ENCODE measurements around the gene IQGAP2. TPM values are rescaled to one million over a fixed set of nuclear protein-coding genes. Genes with fewer than 3 reads are reported as not detected.

IQGAP2 gene
- total RNA-seq, 1 experiment from 2014 or later, result not detected

DNA sequence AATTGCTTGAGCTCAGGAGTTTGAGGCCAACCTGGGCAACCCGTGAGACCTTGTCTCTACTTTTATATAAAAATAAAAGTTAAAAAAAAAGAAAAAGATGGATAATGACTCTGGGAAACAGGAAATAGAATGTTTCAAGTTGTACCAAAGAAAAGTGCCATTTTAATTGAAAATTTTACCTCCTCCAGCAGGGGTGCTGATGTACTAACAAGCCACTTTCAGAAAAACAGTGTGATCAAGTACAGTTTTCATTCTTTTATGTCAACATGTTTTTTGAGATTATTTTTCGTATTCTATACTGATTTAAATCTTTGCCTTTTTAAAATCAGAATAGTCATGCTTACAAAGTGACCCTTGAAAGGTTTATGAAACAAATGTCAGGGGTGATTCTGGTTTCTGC, 343.6 kb downstream of the IQGAP2 start:
- no TSS peak for BruUV-seq (replicated peaks)
- no peak overlapping the region for H3K9ac ChIP-seq (ENCODE audit: low read length)
- DNase-seq, result peak; percentile 10
- no peaks in the 10 kb centered on the region for H4K20me1 ChIP-seq (ENCODE audit: low read length)
- no peak overlapping the region for H3K4me2 ChIP-seq (ENCODE audit: low read length)
- ATAC-seq, result no peak
- H3K9me3 ChIP-seq (ENCODE audit: low read length), result no peaks in the 10 kb centered on the region
- H3K9me2 ChIP-seq (replicated peaks; ENCODE audit: low read length), result no peaks in the 10 kb centered on the region
- H3K27ac ChIP-seq (ENCODE audit: low read length), result no peak overlapping the region
- intact Hi-C loops (cut with micrococcal nuclease), result loop anchor here (2.0 kb wide), 1 partner anchor 30 kb away; the partner anchor contains the start of gene F2R
- no peaks in the 10 kb centered on the region for H3F3A ChIP-seq (ENCODE audit: low read length, unreplicated experiment)
- no peak overlapping the region for H2AFZ ChIP-seq (ENCODE audit: low read length)
- no peaks in the 10 kb centered on the region for H3K36me3 ChIP-seq (ENCODE audit: low read depth, low read length)
- no peaks in the 10 kb centered on the region for H3K79me2 ChIP-seq (ENCODE audit: low read length)
- H3K4me3 ChIP-seq (ENCODE audit: low read length), result no peak overlapping the region
- CTCF ChIA-PET, result no interaction called here
- H3K27me3 ChIP-seq (ENCODE audit: low read length), result no peaks in the 10 kb centered on the region
- POLR2A ChIA-PET (ENCODE audit: unreplicated experiment), result no interaction called here
- TF ChIP-seq EZH2 (IDR thresholded peaks at IDR 0.05; ENCODE audit: low read length, unreplicated experiment) (no peak), EZH2phosphoT487 (IDR thresholded peaks at IDR 0.05; ENCODE audit: borderline replicate concordance, low read length) (no peak)
- TF ChIP-seq, protein P1, sequence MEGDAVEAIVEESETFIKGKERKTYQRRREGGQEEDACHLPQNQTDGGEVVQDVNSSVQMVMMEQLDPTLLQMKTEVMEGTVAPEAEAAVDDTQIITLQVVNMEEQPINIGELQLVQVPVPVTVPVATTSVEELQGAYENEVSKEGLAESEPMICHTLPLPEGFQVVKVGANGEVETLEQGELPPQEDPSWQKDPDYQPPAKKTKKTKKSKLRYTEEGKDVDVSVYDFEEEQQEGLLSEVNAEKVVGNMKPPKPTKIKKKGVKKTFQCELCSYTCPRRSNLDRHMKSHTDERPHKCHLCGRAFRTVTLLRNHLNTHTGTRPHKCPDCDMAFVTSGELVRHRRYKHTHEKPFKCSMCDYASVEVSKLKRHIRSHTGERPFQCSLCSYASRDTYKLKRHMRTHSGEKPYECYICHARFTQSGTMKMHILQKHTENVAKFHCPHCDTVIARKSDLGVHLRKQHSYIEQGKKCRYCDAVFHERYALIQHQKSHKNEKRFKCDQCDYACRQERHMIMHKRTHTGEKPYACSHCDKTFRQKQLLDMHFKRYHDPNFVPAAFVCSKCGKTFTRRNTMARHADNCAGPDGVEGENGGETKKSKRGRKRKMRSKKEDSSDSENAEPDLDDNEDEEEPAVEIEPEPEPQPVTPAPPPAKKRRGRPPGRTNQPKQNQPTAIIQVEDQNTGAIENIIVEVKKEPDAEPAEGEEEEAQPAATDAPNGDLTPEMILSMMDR (conservative IDR thresholded peaks at IDR 0.05; ENCODE audit: low read depth, low read length), result 0 out of 2 replicates have a peak, but pooled peaks have one; percentile 31
- no peaks in the 10 kb centered on the region for H3K4me1 ChIP-seq (ENCODE audit: insufficient read depth, low read length)

DNA sequence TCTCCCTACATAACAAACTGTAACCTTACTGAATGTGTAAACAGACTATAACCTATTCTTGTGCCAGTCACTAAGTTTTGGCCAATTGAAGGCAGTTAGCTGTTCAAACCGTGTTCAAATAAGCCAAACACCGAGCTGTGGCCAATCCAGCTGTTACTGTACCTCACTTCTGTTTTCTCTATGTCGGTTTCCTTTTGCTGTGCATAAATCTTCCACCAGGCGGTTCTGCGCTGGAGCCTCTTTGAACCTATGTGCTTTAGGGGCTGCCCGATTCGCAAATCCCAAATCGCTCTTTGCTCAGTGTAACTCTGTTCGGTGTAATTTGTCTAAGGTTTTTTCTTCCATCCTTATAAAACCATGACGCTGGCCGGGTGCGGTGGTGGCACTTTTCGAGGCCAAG, 344.6 kb downstream of the IQGAP2 start:
- Histone ChIP-seq H3K4me3 (ENCODE audit: low read length) (no peak overlapping the region), H3K9ac (ENCODE audit: low read length) (no peak overlapping the region), H3K9me3 (ENCODE audit: low read length) (no peaks in the 10 kb centered on the region), H3K4me2 (ENCODE audit: low read length) (no peak overlapping the region), H3K27me3 (ENCODE audit: low read length) (no peaks in the 10 kb centered on the region), H3F3A (ENCODE audit: low read length, unreplicated experiment) (no peaks in the 10 kb centered on the region), H2AFZ (ENCODE audit: low read length) (no peak overlapping the region), H3K79me2 (ENCODE audit: low read length) (no peaks in the 10 kb centered on the region), H4K20me1 (ENCODE audit: low read length) (no peaks in the 10 kb centered on the region), H3K4me1 (ENCODE audit: insufficient read depth, low read length) (no peaks in the 10 kb centered on the region), H3K9me2 (replicated peaks; ENCODE audit: low read length) (no peaks in the 10 kb centered on the region), H3K36me3 (ENCODE audit: low read depth, low read length) (no peaks in the 10 kb centered on the region), H3K27ac (ENCODE audit: low read length) (no peak overlapping the region)
- DNase-seq, result no peak
- no peak for ATAC-seq
- no TSS peak for BruUV-seq (replicated peaks)
- ChIA-PET CTCF (no interaction called here), POLR2A (ENCODE audit: unreplicated experiment) (no interaction called here)
- intact Hi-C loops (cut with micrococcal nuclease), result loop anchor here (2.0 kb wide), 1 partner anchor 31 kb away; the partner anchor contains the start of gene F2R
- no peak for TF ChIP-seq EZH2 (IDR thresholded peaks at IDR 0.05; ENCODE audit: low read length, unreplicated experiment)
- no peak for TF ChIP-seq EZH2phosphoT487 (IDR thresholded peaks at IDR 0.05; ENCODE audit: borderline replicate concordance, low read length)
- TF ChIP-seq, protein P1 (conservative IDR thresholded peaks at IDR 0.05; ENCODE audit: low read depth, low read length), result no peak

DNA sequence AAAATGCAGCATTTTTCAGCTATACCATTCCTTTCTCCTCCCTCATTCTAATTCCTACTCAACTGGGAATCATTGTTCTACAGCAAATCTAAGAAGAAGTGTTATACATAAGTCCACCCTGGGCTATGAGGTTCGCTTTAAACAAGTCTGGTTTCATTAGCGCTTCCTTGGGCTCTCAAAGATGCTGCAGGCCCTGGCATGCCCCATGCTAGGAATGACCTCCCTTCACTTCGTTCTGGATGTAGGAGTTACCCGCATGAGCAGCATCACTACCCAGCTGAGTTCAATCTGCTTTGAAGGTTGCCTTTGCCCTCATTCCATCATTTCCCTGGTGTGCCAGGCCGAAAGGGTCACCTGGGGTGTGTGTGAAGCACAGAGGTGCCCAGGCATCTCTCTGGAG, 348.2 kb downstream of the IQGAP2 start:
- H4K20me1 ChIP-seq (ENCODE audit: low read length), result no peaks in the 10 kb centered on the region
- no peaks in the 10 kb centered on the region for H3K79me2 ChIP-seq (ENCODE audit: low read length)
- no peak overlapping the region for H3K4me3 ChIP-seq (ENCODE audit: low read length)
- ATAC-seq (no peak), DNase-seq (no peak)
- CTCF ChIA-PET, result no interaction called here
- intact Hi-C loops (cut with micrococcal nuclease), result no loop called here
- H3K27me3 ChIP-seq (ENCODE audit: low read length), result no peaks in the 10 kb centered on the region
- BruUV-seq (replicated peaks), result no TSS peak
- H3K9me2 ChIP-seq (replicated peaks; ENCODE audit: low read length), result no peaks in the 10 kb centered on the region
- H3F3A ChIP-seq (ENCODE audit: low read length, unreplicated experiment), result no peaks in the 10 kb centered on the region
- no peaks in the 10 kb centered on the region for H3K36me3 ChIP-seq (ENCODE audit: low read depth, low read length)
- no peaks in the 10 kb centered on the region for H3K9me3 ChIP-seq (ENCODE audit: low read length)
- H3K27ac ChIP-seq (ENCODE audit: low read length), result no peak overlapping the region
- no peak overlapping the region for H3K9ac ChIP-seq (ENCODE audit: low read length)
- no peaks in the 10 kb centered on the region for H3K4me1 ChIP-seq (ENCODE audit: insufficient read depth, low read length)
- POLR2A ChIA-PET (ENCODE audit: unreplicated experiment), result no interaction called here
- no peak overlapping the region for H3K4me2 ChIP-seq (ENCODE audit: low read length)
- TF ChIP-seq EZH2phosphoT487 (IDR thresholded peaks at IDR 0.05; ENCODE audit: borderline replicate concordance, low read length) (no peak), EZH2 (IDR thresholded peaks at IDR 0.05; ENCODE audit: low read length, unreplicated experiment) (no peak)
- TF ChIP-seq, protein P1 (conservative IDR thresholded peaks at IDR 0.05; ENCODE audit: low read depth, low read length), result no peak
- no peak overlapping the region for H2AFZ ChIP-seq (ENCODE audit: low read length)

Data from PC-3 (cell line).